SK-N-SH (cell line): ENCODE results near the gene TBXA2R. TPM values are rescaled to one million over a fixed set of nuclear protein-coding genes. Genes with fewer than 3 reads are reported as not detected.
A peak's percentile ranks its signal among the peaks of the same experiment; 100 is the strongest.

Experiments
- CTCF ChIA-PET: fragments of 300-600, 350-600 bp; formaldehyde crosslinking; extraction: SDS; loops from one replicate; lab custom pipeline; 2021; lab: Yijun Ruan, JAX
- POLR2A ChIA-PET: fragments of 350-600 bp; sonication (Branson Sonifier 250); formaldehyde crosslinking; extraction: SDS; loops from one replicate; lab custom pipeline; 2020; ENCODE audit warnings: antibody characterized with exemption, inconsistent platforms; lab: Yijun Ruan, JAX
- DNase-seq: peaks from one replicate; pipeline ENCODE4 v3.0.0; 2012
- H2AFZ ChIP-seq: fragments of 200-600 bp; sonication (generic); 2 replicates; pipeline ENCODE4 v1.8.1; 2016; ENCODE audit warnings: antibody characterized with exemption, mild to moderate bottlenecking, low read depth
- H3F3A ChIP-seq: fragments of 200-600 bp; sonication (generic); replicated peaks from 2 replicates; pipeline ENCODE3; 2016; ENCODE audit warnings: antibody characterized with exemption, mild to moderate bottlenecking; ENCODE audit not compliant: insufficient read depth
- H3K27ac ChIP-seq, 2 experiments: fragments of 200-500 bp in 1 of 2; fragments of 200-600 bp in 1 of 2; sonication (Bioruptor generic) in 1 of 2; sonication (generic), shearing (Covaris generic) in 1 of 2; 2 replicates each; pipeline versions ENCODE4 v1.5.1 to v1.6.1; 2014 to 2016; ENCODE audit warnings: low read depth in 2 of 2, inconsistent platforms in 1 of 2, low read length in 1 of 2, mild to moderate bottlenecking in 1 of 2, mixed read lengths in 1 of 2
- H3K27me3 ChIP-seq: fragments of 200-600 bp; sonication (generic), shearing (Covaris generic); 2 replicates; pipeline ENCODE4 v1.6.1; 2016; ENCODE audit warnings: mixed run types; ENCODE audit not compliant: insufficient read depth
- H3K36me3 ChIP-seq, 2 experiments: fragments of 200-500 bp in 1 of 2; fragments of 200-600 bp in 1 of 2; sonication (Bioruptor generic) in 1 of 2; sonication (generic) in 1 of 2; replicated peaks in 1 of 2; 2 replicates each; pipeline versions ENCODE3 to v1.5.1; 2014 to 2016; ENCODE audit warnings: low read length in 1 of 2, mild to moderate bottlenecking in 1 of 2; ENCODE audit not compliant: insufficient read depth in 2 of 2, control insufficient read depth in 1 of 2
- H3K4me1 ChIP-seq, 2 experiments: fragments of 200-500 bp in 1 of 2; fragments of 200-600 bp in 1 of 2; sonication (Bioruptor generic) in 1 of 2; sonication (generic), shearing (Covaris generic) in 1 of 2; 2 replicates each; pipeline versions ENCODE4 v1.5.1 to v1.6.1; 2014 to 2016; ENCODE audit warnings: low read depth in 1 of 2, low read length in 1 of 2, mixed run types in 1 of 2; ENCODE audit not compliant: insufficient read depth in 2 of 2, control insufficient read depth in 1 of 2
- H3K4me2 ChIP-seq: fragments of 200-600 bp; sonication (generic), shearing (Covaris generic); 2 replicates; pipeline ENCODE4 v1.6.1; 2017; ENCODE audit warnings: mixed run types
- H3K4me3 ChIP-seq, 2 experiments: fragments of 200-500 bp in 1 of 2; fragments of 200-600 bp in 1 of 2; sonication (Bioruptor generic) in 1 of 2; sonication (generic), shearing (Covaris generic) in 1 of 2; 2 replicates each; pipeline versions ENCODE4 v1.5.1 to v1.8.1; 2014 to 2016; ENCODE audit warnings: low read depth in 2 of 2, inconsistent platforms in 1 of 2, low read length in 1 of 2, mild to moderate bottlenecking in 1 of 2, mixed read lengths in 1 of 2, moderate library complexity in 1 of 2
- H3K79me2 ChIP-seq: fragments of 200-600 bp; sonication (generic); 2 replicates; pipeline ENCODE4 v1.8.1; 2017; ENCODE audit warnings: mild to moderate bottlenecking; ENCODE audit not compliant: insufficient read depth
- H3K9ac ChIP-seq: fragments of 200-600 bp; sonication (generic); 2 replicates; pipeline ENCODE4 v1.6.1; 2017; ENCODE audit warnings: mixed run types
- H3K9me2 ChIP-seq: fragments of 200-600 bp; sonication (generic); 2 replicates; pipeline ENCODE4 v1.6.1; 2017; ENCODE audit warnings: mixed run types
- H3K9me3 ChIP-seq: fragments of 200-600 bp; sonication (generic); 2 replicates; pipeline ENCODE4 v1.6.1; 2017; ENCODE audit warnings: mixed run types, mild to moderate bottlenecking, moderate library complexity
- H4K20me1 ChIP-seq: fragments of 200-600 bp; sonication (generic); 2 replicates; pipeline ENCODE4 v1.6.1; 2017; ENCODE audit warnings: mild to moderate bottlenecking, mixed run types; ENCODE audit not compliant: insufficient read depth
- FOSL2 ChIP-seq: IDR thresholded peaks from 2 replicates; pipeline ENCODE4 v1.4.0; 2012; ENCODE audit warnings: low read depth, mild to moderate bottlenecking, moderate library complexity, borderline replicate concordance
- POLR2AphosphoS5 ChIP-seq: IDR thresholded peaks from 2 replicates; pipeline ENCODE4 v1.6.1; 2012; ENCODE audit warnings: low read depth, low read length
- RCOR1 ChIP-seq: fragments of 150-350 bp; IDR thresholded peaks from 2 replicates; pipeline ENCODE4 v1.6.1; 2017; ENCODE audit warnings: antibody characterized with exemption, low read length
- YY1 ChIP-seq: IDR thresholded peaks from 2 replicates; pipeline ENCODE4 v1.4.0; 2012; ENCODE audit warnings: low read depth, mild to moderate bottlenecking
- WGBS: methylation state at CpG from one replicate; pipeline ENCODE4 v1.1.6; 2017; ENCODE audit warnings: low lambda C conversion rate; 5-methylcytosine and 5-hydroxymethylcytosine counted together
- polyA plus RNA-seq, 3 experiments: library from polyadenylated mRNA; depleted of rRNA; stranded (reverse); fragments of >200 nt; gene quantifications; 2 replicates each; pipeline ENCODE4 v1.2.3, GENCODE V29; 2012
- TF ChIP-seq, protein P1 (sequence below): fragments of 150-350 bp; IDR thresholded peaks from 2 replicates; pipeline ENCODE4 v1.6.1; 2016; ENCODE audit warnings: mild to moderate bottlenecking, low read depth, low read length
- TF ChIP-seq, protein P2 (sequence below): fragments of 150-350 bp; IDR thresholded peaks from 2 replicates; pipeline ENCODE4 v1.6.1; 2017; ENCODE audit warnings: antibody characterized with exemption, low read length, low read depth, borderline replicate concordance

TBXA2R gene
- polyA plus RNA-seq, 1 of the 3 experiments (the other 2 are of a cell fraction), result 0.92 TPM

DNA sequence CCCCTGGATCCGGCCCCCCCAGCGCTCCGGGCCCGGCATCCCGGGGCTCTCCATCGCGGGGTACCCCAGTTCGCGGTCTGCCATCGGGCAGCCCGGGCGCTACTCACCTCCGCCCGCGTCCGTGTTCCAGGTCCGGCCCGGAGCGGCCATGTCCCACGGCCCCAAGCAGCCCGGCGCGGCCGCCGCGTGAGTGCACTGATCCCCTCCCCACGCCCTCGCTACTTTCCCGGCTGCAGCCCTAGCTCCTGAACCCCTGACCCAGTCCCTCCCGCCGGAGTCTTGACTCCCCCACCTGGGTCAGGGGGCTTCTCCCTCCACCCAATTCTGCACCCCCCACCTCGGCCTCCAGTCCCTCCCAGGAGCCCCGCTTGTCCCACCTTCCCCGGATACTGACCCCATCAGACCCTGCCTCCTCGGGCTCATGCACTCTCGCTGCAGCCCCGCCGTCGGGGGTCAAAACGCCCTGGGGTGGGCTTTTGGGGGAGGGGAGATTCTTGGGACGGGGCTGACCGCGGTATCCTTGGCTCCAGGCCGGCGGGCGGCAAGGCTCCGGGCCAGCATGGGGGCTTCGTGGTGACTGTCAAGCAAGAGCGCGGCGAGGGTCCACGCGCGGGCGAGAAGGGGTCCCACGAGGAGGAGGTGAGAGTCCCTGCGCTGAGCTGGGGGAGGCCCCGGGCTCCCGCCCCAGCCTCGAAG is 33.4 kb downstream of the TBXA2R start:
- H4K20me1 ChIP-seq, result peaks cover 4% of the 10 kb centered on the region; the same call in 1 of the 2 replicates
- H3K27ac ChIP-seq, result peak overlapping the region; percentile 48 to 67; a peak in 3 of 4 replicates
- H3K4me2 ChIP-seq, result peak overlapping the region; percentile 100
- no peak for DNase-seq
- H2AFZ ChIP-seq, result no peak overlapping the region
- ChIA-PET POLR2A (interaction anchor here (0.6 to 1.0 kb wide), 2 partner anchors 16 to 625 kb away, joined by 3 to 4 read pairs; partner anchors contain the start of gene MFSD12), CTCF (interaction anchor here (2.0 to 5.8 kb wide), 2 partner anchors 12 to 28 kb away, joined by 7 to 38 read pairs; partner anchors contain the start of gene GIPC3)
- H3K79me2 ChIP-seq, result peaks cover 9% of the 10 kb centered on the region
- H3K36me3 ChIP-seq, result peaks cover 6 to 10% of the 10 kb centered on the region in 2 experiments
- H3K9me3 ChIP-seq, result no peaks in the 10 kb centered on the region
- H3K4me1 ChIP-seq, result peaks cover 0 to 5% of the 10 kb centered on the region in 2 experiments; a peak in 1 of 4 replicates
- H3K9me2 ChIP-seq, result no peaks in the 10 kb centered on the region
- H3F3A ChIP-seq, result peaks cover 13% of the 10 kb centered on the region
- peak overlapping the region; percentile 91 to 92 for H3K4me3 ChIP-seq
- H3K27me3 ChIP-seq, result no peaks in the 10 kb centered on the region
- H3K9ac ChIP-seq, result peak overlapping the region; percentile 92
- TF ChIP-seq, protein P1, sequence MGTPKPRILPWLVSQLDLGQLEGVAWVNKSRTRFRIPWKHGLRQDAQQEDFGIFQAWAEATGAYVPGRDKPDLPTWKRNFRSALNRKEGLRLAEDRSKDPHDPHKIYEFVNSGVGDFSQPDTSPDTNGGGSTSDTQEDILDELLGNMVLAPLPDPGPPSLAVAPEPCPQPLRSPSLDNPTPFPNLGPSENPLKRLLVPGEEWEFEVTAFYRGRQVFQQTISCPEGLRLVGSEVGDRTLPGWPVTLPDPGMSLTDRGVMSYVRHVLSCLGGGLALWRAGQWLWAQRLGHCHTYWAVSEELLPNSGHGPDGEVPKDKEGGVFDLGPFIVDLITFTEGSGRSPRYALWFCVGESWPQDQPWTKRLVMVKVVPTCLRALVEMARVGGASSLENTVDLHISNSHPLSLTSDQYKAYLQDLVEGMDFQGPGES, result no peak
- TF ChIP-seq YY1, result peak; percentile 59; the same call in 1 of the 2 replicates
- WGBS, result 0% methylated on average over 16 of the region's 60 CpGs

DNA sequence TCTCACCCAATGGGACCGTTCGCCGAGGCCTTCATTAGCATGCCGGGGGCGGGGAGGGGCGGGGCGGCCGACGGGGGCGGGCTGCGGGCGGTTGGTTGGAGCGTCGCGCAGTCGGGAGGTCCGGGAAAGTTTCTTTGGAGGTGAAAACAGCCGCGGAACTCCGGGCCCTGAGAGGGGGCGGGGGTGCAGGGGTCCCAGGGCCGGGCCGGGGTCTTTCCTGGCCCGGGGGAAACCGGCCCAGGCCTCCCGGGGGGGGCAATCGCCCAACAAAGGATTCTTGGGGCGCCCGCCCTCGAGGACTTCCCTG is 33.9 kb downstream of the TBXA2R start, which contains the start of gene HMG20B:
TSS of gene HMG20B (plus strand) at position 90 of the 307 bp plus-strand sequence. CDS start 366 bp downstream, outside the sequence.
- Histone ChIP-seq H3K27ac (peak within 1 kb of the TSS; percentile 67 to 72; a peak in 3 of 4 replicates), H3K9ac (peak within 1 kb of the TSS; percentile 92), H3K4me3 (peak within 1 kb of the TSS; percentile 91 to 92), H3K9me2 (no peaks in the 10 kb centered on the region), H4K20me1 (peaks cover 4% of the 10 kb centered on the region; the same call in 1 of the 2 replicates), H3K4me1 (peaks cover 0 to 5% of the 10 kb centered on the region in 2 experiments; a peak in 1 of 4 replicates), H3K9me3 (no peaks in the 10 kb centered on the region), H3K27me3 (no peaks in the 10 kb centered on the region), H3K79me2 (peaks cover 9% of the 10 kb centered on the region), H3K36me3 (peaks cover 6 to 10% of the 10 kb centered on the region in 2 experiments), H3F3A (peaks cover 13% of the 10 kb centered on the region), H3K4me2 (peak within 1 kb of the TSS; percentile 100), H2AFZ (peak within 1 kb of the TSS; percentile 99)
- TF ChIP-seq RCOR1 (no peak), POLR2AphosphoS5 (0 out of 2 replicates have a peak, but pooled peaks have one; percentile 32), FOSL2 (no peak)
- TF ChIP-seq, protein P2, sequence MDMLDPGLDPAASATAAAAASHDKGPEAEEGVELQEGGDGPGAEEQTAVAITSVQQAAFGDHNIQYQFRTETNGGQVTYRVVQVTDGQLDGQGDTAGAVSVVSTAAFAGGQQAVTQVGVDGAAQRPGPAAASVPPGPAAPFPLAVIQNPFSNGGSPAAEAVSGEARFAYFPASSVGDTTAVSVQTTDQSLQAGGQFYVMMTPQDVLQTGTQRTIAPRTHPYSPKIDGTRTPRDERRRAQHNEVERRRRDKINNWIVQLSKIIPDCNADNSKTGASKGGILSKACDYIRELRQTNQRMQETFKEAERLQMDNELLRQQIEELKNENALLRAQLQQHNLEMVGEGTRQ, result no peak
- POLR2A ChIA-PET, result no interaction called here
- 7% methylated on average over 9 of the region's 30 CpGs for WGBS
- DNase-seq, result no peak
- CTCF ChIA-PET, result interaction anchor here (5.8 kb wide), 1 partner anchor 13 kb away, joined by 38 read pairs; the partner anchor contains the start of gene GIPC3
